ENCODE data around the gene SUB1.
"Not testable (repeated sequence)": the region's sequence is repeated elsewhere in the genome, so short reads cannot be mapped to it uniquely, and the experiment has no call there.

SUB1 gene

GRCh38 chr5:32566319-32567111, 18.8 kb upstream of the SUB1 start:
- no peaks in the 10 kb centered on the region for H3K36me3 ChIP-seq (ENCODE audit: control insufficient read depth, insufficient read depth, low read length)
- H3K27ac ChIP-seq (ENCODE audit: low read depth, low read length) = no peak overlapping the region
- H3K9ac ChIP-seq (ENCODE audit: low read length) = no peak overlapping the region
- H3K27me3 ChIP-seq (ENCODE audit: control insufficient read depth, insufficient read depth, low read length) = no peaks in the 10 kb centered on the region
- H3K4me1 ChIP-seq (ENCODE audit: control insufficient read depth, insufficient read depth, low read length) = no peaks in the 10 kb centered on the region
- H3K4me3 ChIP-seq (ENCODE audit: low read depth, low read length) = no peak overlapping the region
- H3K9me3 ChIP-seq (ENCODE audit: control insufficient read depth, insufficient read depth, low read depth, low read length) = no peaks in the 10 kb centered on the region

DNA sequence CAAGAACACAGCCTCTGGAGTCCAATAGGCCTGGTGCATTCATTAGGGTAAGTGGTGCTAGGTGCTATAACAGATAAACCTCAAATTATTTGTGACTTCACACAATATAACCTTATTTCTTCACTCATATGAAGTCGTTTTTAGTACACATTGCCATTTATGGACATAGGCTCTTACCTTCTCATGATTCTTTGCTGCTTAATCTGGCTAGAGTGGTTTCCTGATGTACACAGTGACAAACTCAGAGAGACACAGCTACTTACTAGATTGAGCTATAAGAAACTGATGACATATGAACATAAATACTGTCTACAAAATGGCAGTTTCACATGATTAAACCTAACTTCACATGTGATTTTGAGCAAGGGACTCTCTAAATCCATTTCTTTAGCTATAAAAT, 14.2 kb upstream of the SUB1 start:
- Histone ChIP-seq H3K36me3 (ENCODE audit: control insufficient read depth, insufficient read depth, low read length) (no peaks in the 10 kb centered on the region), H3K4me1 (ENCODE audit: control insufficient read depth, insufficient read depth, low read length) (no peaks in the 10 kb centered on the region), H3K27me3 (ENCODE audit: control insufficient read depth, insufficient read depth, low read length) (no peaks in the 10 kb centered on the region)

GRCh38 chr5:32572778-32573480, 12.4 kb upstream of the SUB1 start:
- no peaks in the 10 kb centered on the region for H3K9me3 ChIP-seq (ENCODE audit: control insufficient read depth, insufficient read depth, low read depth, low read length)
- H3K4me3 ChIP-seq (ENCODE audit: low read depth, low read length) = no peak overlapping the region
- H3K36me3 ChIP-seq (ENCODE audit: control insufficient read depth, insufficient read depth, low read length) = no peaks in the 10 kb centered on the region
- H3K27me3 ChIP-seq (ENCODE audit: control insufficient read depth, insufficient read depth, low read length) = no peaks in the 10 kb centered on the region
- peaks cover 4% of the 10 kb centered on the region for H3K4me1 ChIP-seq (ENCODE audit: control insufficient read depth, insufficient read depth, low read length)
- no peak overlapping the region for H3K27ac ChIP-seq (ENCODE audit: low read depth, low read length)
- no peak overlapping the region for H3K9ac ChIP-seq (ENCODE audit: low read length)

More for the DNA sequence above, 14.2 kb upstream of the SUB1 start:
- no peak overlapping the region for H3K27ac ChIP-seq (ENCODE audit: low read depth, low read length)
- H3K9me3 ChIP-seq (ENCODE audit: control insufficient read depth, insufficient read depth, low read depth, low read length) = no peaks in the 10 kb centered on the region
- H3K9ac ChIP-seq (ENCODE audit: low read length) = no peak overlapping the region
- H3K4me3 ChIP-seq (ENCODE audit: low read depth, low read length) = no peak overlapping the region

- not testable (repeated sequence) for H3K4me3 ChIP-seq (ENCODE audit: low read depth, low read length); H3K4me1 ChIP-seq (ENCODE audit: control insufficient read depth, insufficient read depth, low read length); H3K9me3 ChIP-seq (ENCODE audit: control insufficient read depth, insufficient read depth, low read depth, low read length); H3K27ac ChIP-seq (ENCODE audit: low read depth, low read length); H3K27me3 ChIP-seq (ENCODE audit: control insufficient read depth, insufficient read depth, low read length); H3K36me3 ChIP-seq (ENCODE audit: control insufficient read depth, insufficient read depth, low read length); H3K9ac ChIP-seq (ENCODE audit: low read length)
These were observed 11.9 kb upstream of the SUB1 start for GRCh38 chr5:32573481-32573854.

DNA sequence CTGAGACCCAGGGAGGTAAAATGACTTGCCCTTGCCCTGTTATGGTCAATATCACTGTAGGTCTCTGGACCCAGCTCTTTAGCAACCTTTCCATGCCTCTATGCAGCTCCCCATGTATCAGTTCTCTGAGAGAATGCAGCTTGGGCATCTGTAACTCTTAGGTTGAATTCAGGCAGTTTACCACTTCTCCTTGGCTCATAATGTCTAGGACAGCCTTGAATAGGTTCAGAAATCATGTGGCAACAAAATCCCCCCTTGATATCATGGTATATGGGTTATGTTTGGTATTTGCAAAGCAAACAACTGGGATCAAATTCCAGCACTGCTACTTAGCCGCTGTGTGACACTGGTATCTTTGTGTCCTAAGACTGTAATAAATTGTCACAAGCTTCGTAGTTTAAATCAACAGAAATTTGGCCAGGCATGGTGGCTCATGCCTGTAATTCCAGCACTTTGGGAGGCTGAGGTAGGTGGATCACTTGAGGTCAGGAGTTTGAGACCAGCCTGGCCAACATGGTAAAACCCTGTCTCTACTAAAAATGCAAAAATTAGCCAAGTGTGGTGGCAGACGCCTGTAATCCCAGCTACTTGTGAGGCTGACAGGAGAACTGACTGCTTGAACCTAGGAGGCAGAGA, 10.7 kb upstream of the SUB1 start:
- Histone ChIP-seq H3K27ac (ENCODE audit: low read depth, low read length) (no peak overlapping the region), H3K36me3 (ENCODE audit: control insufficient read depth, insufficient read depth, low read length) (no peaks in the 10 kb centered on the region), H3K4me1 (ENCODE audit: control insufficient read depth, insufficient read depth, low read length) (peaks cover 4% of the 10 kb centered on the region), H3K9me3 (ENCODE audit: control insufficient read depth, insufficient read depth, low read depth, low read length) (no peaks in the 10 kb centered on the region), H3K9ac (ENCODE audit: low read length) (no peak overlapping the region), H3K27me3 (ENCODE audit: control insufficient read depth, insufficient read depth, low read length) (no peaks in the 10 kb centered on the region), H3K4me3 (ENCODE audit: low read depth, low read length) (no peak overlapping the region)

DNA sequence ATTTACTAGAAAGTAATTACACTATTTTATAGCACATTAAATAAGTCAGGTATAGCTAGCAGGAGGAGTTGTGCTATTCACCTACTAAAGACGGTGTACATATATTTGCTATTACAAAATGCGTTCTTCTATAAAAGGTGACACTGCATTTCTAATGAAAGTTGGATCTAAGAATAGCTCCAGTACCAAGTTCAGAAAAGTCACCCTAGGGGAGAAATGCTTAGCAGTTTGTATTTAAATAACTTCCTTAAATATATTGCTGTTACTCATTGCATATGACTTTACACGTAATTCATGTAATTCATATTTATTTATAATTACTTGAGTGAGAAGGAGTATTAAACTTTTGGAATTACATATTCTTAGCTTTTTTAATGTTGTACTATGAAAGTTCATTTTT, 7.0 kb upstream of the SUB1 start:
- no peaks in the 10 kb centered on the region for H3K9me3 ChIP-seq (ENCODE audit: control insufficient read depth, insufficient read depth, low read depth, low read length)
- H3K36me3 ChIP-seq (ENCODE audit: control insufficient read depth, insufficient read depth, low read length) = no peaks in the 10 kb centered on the region
- H3K4me3 ChIP-seq (ENCODE audit: low read depth, low read length) = no peak overlapping the region
- no peaks in the 10 kb centered on the region for H3K27me3 ChIP-seq (ENCODE audit: control insufficient read depth, insufficient read depth, low read length)
- H3K27ac ChIP-seq (ENCODE audit: low read depth, low read length) = no peak overlapping the region
- H3K9ac ChIP-seq (ENCODE audit: low read length) = no peak overlapping the region
- H3K4me1 ChIP-seq (ENCODE audit: control insufficient read depth, insufficient read depth, low read length) = peaks cover 18% of the 10 kb centered on the region

DNA sequence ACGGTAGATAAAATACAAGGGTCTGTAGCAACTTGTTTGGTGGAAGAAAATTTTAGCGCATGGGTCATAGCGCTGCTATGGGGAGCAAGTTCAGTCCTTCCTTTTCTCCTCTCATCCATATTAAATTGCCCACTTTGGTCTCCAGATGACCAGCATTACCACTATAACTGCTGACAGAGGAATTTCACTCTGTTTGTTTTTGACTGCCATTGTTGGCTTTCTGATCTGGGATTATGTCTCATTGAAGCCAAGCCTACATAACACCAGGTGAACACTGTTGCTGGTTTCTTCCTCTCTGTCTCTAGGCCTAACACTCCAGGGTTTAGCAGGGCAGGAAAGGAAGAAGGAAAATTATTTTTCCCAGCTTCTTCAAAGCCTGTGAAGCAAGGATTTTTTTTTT, 6.6 kb upstream of the SUB1 start:
- H3K4me3 ChIP-seq (ENCODE audit: low read depth, low read length) = no peak overlapping the region
- H3K9me3 ChIP-seq (ENCODE audit: control insufficient read depth, insufficient read depth, low read depth, low read length) = no peaks in the 10 kb centered on the region
- no peaks in the 10 kb centered on the region for H3K27me3 ChIP-seq (ENCODE audit: control insufficient read depth, insufficient read depth, low read length)
- peaks cover 21% of the 10 kb centered on the region for H3K4me1 ChIP-seq (ENCODE audit: control insufficient read depth, insufficient read depth, low read length)
- H3K27ac ChIP-seq (ENCODE audit: low read depth, low read length) = no peak overlapping the region
- H3K9ac ChIP-seq (ENCODE audit: low read length) = no peak overlapping the region
- H3K36me3 ChIP-seq (ENCODE audit: control insufficient read depth, insufficient read depth, low read length) = no peaks in the 10 kb centered on the region

DNA sequence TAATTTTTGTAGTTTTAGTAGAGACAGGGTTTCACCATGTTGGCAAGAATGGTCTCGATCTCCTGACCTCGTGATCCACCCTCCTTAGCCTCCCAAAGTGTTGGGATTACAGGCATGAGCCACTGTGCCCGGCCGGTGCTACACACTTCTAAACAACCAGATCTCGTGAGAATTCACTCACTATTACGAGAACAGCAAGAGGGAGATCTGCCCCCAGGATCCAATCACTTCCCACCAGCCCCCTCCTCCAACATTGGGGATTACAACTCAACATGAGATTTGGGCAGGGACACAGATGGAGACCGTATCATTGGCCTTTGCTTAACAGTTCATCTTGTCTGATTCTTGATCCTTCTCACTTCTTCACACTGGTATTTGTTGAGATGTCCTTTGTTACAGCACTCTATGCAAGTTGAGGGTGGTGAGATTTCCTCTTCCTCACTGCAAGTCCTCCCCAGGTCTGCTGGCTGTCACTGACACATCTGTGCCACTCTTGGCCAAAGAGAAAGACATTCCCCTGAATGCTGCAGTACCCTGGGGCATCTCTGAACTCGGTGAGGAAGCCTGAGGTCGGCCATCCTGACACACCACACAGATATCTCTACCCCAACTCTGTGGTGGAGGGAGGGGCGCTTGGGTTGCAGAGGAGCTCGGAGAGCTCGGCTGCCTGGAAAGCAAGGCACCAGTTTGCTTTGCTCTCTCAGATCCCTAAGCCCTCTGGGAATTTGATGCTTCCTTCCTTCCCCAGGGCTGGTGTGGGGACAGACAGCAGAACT, 4.2 kb upstream of the SUB1 start:
- Histone ChIP-seq H3K27ac (ENCODE audit: low read depth, low read length) (no peak overlapping the region), H3K4me1 (ENCODE audit: control insufficient read depth, insufficient read depth, low read length) (peaks cover 31% of the 10 kb centered on the region), H3K9ac (ENCODE audit: low read length) (no peak overlapping the region), H3K4me3 (ENCODE audit: low read depth, low read length) (no peak overlapping the region), H3K9me3 (ENCODE audit: control insufficient read depth, insufficient read depth, low read depth, low read length) (no peaks in the 10 kb centered on the region), H3K27me3 (ENCODE audit: control insufficient read depth, insufficient read depth, low read length) (no peaks in the 10 kb centered on the region), H3K36me3 (ENCODE audit: control insufficient read depth, insufficient read depth, low read length) (no peaks in the 10 kb centered on the region)

- Histone ChIP-seq H3K4me1 (ENCODE audit: control insufficient read depth, insufficient read depth, low read length) (peaks cover 32% of the 10 kb centered on the region), H3K27ac (ENCODE audit: low read depth, low read length) (peak overlapping the region; percentile 63; the same call in 1 of the 2 replicates), H3K9ac (ENCODE audit: low read length) (peak overlapping the region; percentile 60), H3K36me3 (ENCODE audit: control insufficient read depth, insufficient read depth, low read length) (peaks cover 8% of the 10 kb centered on the region), H3K9me3 (ENCODE audit: control insufficient read depth, insufficient read depth, low read depth, low read length) (no peaks in the 10 kb centered on the region), H3K4me3 (ENCODE audit: low read depth, low read length) (peak overlapping the region; percentile 44; the same call in 1 of the 2 replicates), H3K27me3 (ENCODE audit: control insufficient read depth, insufficient read depth, low read length) (no peaks in the 10 kb centered on the region)
These were observed 1.6 kb upstream of the SUB1 start for GRCh38 chr5:32583582-32584232.

DNA sequence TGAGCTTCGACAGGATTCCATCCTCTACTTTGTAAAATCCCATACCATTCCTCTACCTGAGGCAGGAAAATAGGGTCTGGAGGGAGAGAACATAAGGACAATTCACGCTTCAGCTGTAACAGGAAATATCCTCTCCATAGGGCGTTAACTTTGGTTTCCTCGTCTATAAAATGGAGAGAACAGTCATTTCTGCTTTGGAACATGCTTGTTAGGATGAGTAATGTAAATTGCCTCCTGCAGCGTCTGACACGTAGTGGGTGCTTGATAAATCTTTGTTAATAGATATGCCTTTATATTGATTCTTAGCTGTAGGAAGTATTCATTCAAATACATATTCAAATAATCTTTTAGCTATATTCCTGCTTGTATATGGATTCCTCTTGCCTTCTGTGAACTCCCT, 711 bp upstream of the SUB1 start:
- H3K36me3 ChIP-seq (ENCODE audit: control insufficient read depth, insufficient read depth, low read length) = peaks cover 16% of the 10 kb centered on the region
- H3K9me3 ChIP-seq (ENCODE audit: control insufficient read depth, insufficient read depth, low read depth, low read length) = no peaks in the 10 kb centered on the region
- peak overlapping the region; percentile 98; the same call in 1 of the 2 replicates for H3K27ac ChIP-seq (ENCODE audit: low read depth, low read length)
- peaks cover 32% of the 10 kb centered on the region for H3K4me1 ChIP-seq (ENCODE audit: control insufficient read depth, insufficient read depth, low read length)
- peak overlapping the region; percentile 99 for H3K4me3 ChIP-seq (ENCODE audit: low read depth, low read length)
- H3K9ac ChIP-seq (ENCODE audit: low read length) = peak overlapping the region; percentile 8
- H3K27me3 ChIP-seq (ENCODE audit: control insufficient read depth, insufficient read depth, low read length) = no peaks in the 10 kb centered on the region

Measured in HUES6 (cell line).